WTC11 (cell line): ENCODE results near the gene CAMK1G. TPM values are rescaled to one million over a fixed set of nuclear protein-coding genes. Genes with fewer than 3 reads are reported as not detected.

ENCODE experiments used
- ATAC-seq: fragments of 200-7000 bp; cut with Tn5 transposase; 2 replicates; pipeline ENCODE4 v1.10.0; 2021; ENCODE audit warnings: mild to moderate bottlenecking, moderate library complexity
- CTCF ChIA-PET: fragments of 300-600 bp; sonication (Branson Sonifier 250); formaldehyde crosslinking; loops from one replicate; lab custom pipeline; 2021; ENCODE audit warnings: antibody characterized with exemption; lab: Charles Lee
- POLR2A ChIA-PET: fragments of 350-600 bp; sonication (Branson Sonifier 250); formaldehyde crosslinking; loops from one replicate; lab custom pipeline; 2021; ENCODE audit warnings: antibody characterized with exemption; lab: Charles Lee
- DNase-seq: peaks from one replicate; pipeline ENCODE4 v3.0.0; 2021; ENCODE audit warnings: low spot score
- H3K27ac Mint-ChIP-seq: 2 replicates; pipeline ENCODE4 v1.8.0; 2021; ENCODE audit warnings: mixed read lengths
- H3K27me3 Mint-ChIP-seq: 2 replicates; pipeline ENCODE4 v1.8.0; 2021; ENCODE audit warnings: low read depth, mild to moderate bottlenecking, moderate library complexity, mixed read lengths
- H3K36me3 Mint-ChIP-seq: 2 replicates; pipeline ENCODE4 v1.8.0; 2021; ENCODE audit warnings: mixed read lengths
- H3K4me1 Mint-ChIP-seq: 2 replicates; pipeline ENCODE4 v1.8.0; 2022; ENCODE audit warnings: mixed read lengths
- H3K4me3 Mint-ChIP-seq: 2 replicates; pipeline ENCODE4 v1.8.0; 2021; ENCODE audit warnings: mild to moderate bottlenecking, moderate library complexity, mixed read lengths
- H3K9me3 Mint-ChIP-seq: 2 replicates; pipeline ENCODE4 v1.8.0; 2021; ENCODE audit warnings: mixed read lengths
- ESRRA ChIP-seq: sonication (generic); formaldehyde crosslinking; IDR thresholded peaks from 2 replicates; pipeline ENCODE4 v1.8.1; 2022; ENCODE audit warnings: mild to moderate bottlenecking, missing genetic modification reagents, borderline replicate concordance
- ETV6 ChIP-seq: sonication (generic); formaldehyde crosslinking; IDR thresholded peaks from 2 replicates; pipeline ENCODE4 v1.8.1; 2022; ENCODE audit warnings: mild to moderate bottlenecking, missing genetic modification reagents
- FOXJ3 ChIP-seq: sonication (generic); formaldehyde crosslinking; IDR thresholded peaks from 2 replicates; pipeline ENCODE4 v1.9.0; 2021; ENCODE audit warnings: missing genetic modification reagents, mild to moderate bottlenecking, borderline replicate concordance
- GABPB1 ChIP-seq: sonication (generic); formaldehyde crosslinking; IDR thresholded peaks from 2 replicates; pipeline ENCODE4 v1.8.1; 2023; ENCODE audit warnings: mild to moderate bottlenecking, missing genetic modification reagents
- GRHL2 ChIP-seq: fragments of 250-450 bp; sonication (Bioruptor Pico); IDR thresholded peaks from 2 replicates; pipeline ENCODE4 v1.8.0; 2022; ENCODE audit warnings: mild to moderate bottlenecking, moderate library complexity; ENCODE audit not compliant: insufficient replicate concordance, severe bottlenecking
- HMGA2 ChIP-seq: fragments of 250-450 bp; sonication (Bioruptor Pico); IDR thresholded peaks from 2 replicates; pipeline ENCODE4 v1.4.0; 2021; ENCODE audit warnings: mild to moderate bottlenecking, moderate library complexity
- JAZF1 ChIP-seq: fragments of 250-450 bp; sonication (Bioruptor Pico); IDR thresholded peaks from 2 replicates; pipeline ENCODE4 v1.9.0; 2021; ENCODE audit warnings: moderate library complexity, mild to moderate bottlenecking, inconsistent platforms
- KAT7 ChIP-seq: sonication (generic); formaldehyde crosslinking; IDR thresholded peaks from 2 replicates; pipeline ENCODE4 v1.8.1; 2023; ENCODE audit warnings: missing genetic modification reagents, mild to moderate bottlenecking, borderline replicate concordance
- OVOL2 ChIP-seq: fragments of 250-450 bp; sonication (Bioruptor Pico); IDR thresholded peaks from 2 replicates; pipeline ENCODE4 v1.9.0; 2021; ENCODE audit warnings: mild to moderate bottlenecking, borderline replicate concordance
- PRDM15 ChIP-seq: sonication (generic); formaldehyde crosslinking; IDR thresholded peaks from 2 replicates; pipeline ENCODE4 v1.8.0; 2022; ENCODE audit warnings: missing genetic modification reagents
- SMAD4 ChIP-seq: sonication (generic); formaldehyde crosslinking; IDR thresholded peaks from 2 replicates; pipeline ENCODE4 v1.8.0; 2022; ENCODE audit warnings: mild to moderate bottlenecking, missing genetic modification reagents
- TP53 ChIP-seq: sonication (generic); formaldehyde crosslinking; IDR thresholded peaks from 2 replicates; pipeline ENCODE4 v1.8.1; 2023; ENCODE audit warnings: mild to moderate bottlenecking, missing genetic modification reagents
- ZNF263 ChIP-seq: sonication (generic); formaldehyde crosslinking; IDR thresholded peaks from 2 replicates; pipeline ENCODE4 v1.8.1; 2022; ENCODE audit warnings: low read depth, mild to moderate bottlenecking, moderate library complexity, missing genetic modification reagents
- ZNF416 ChIP-seq: fragments of 250-450 bp; sonication (Bioruptor Pico); IDR thresholded peaks from 2 replicates; pipeline ENCODE4 v1.9.0; 2021; ENCODE audit warnings: mild to moderate bottlenecking, inconsistent platforms
- total RNA-seq: library from RNA; stranded (reverse); gene quantifications from 3 replicates; pipeline ENCODE4 v1.2.3, GENCODE V29; 2021
- TF ChIP-seq, protein P1 (sequence below): sonication (generic); formaldehyde crosslinking; IDR thresholded peaks from 2 replicates; pipeline ENCODE4 v1.8.1; 2023; ENCODE audit warnings: mild to moderate bottlenecking, missing genetic modification reagents, borderline replicate concordance
- TF ChIP-seq, protein P2 (sequence below): sonication (generic); formaldehyde crosslinking; IDR thresholded peaks from 2 replicates; pipeline ENCODE4 v1.8.1; 2022; ENCODE audit warnings: low read depth, mild to moderate bottlenecking, moderate library complexity, missing genetic modification reagents, borderline replicate concordance
- TF ChIP-seq, protein P3 (sequence below): sonication (generic); formaldehyde crosslinking; IDR thresholded peaks from 2 replicates; pipeline ENCODE4 v1.8.1; 2022; ENCODE audit warnings: missing genetic modification reagents, borderline replicate concordance
- TF ChIP-seq, protein P4 (sequence below): sonication (generic); formaldehyde crosslinking; IDR thresholded peaks from 2 replicates; pipeline ENCODE4 v1.8.1; 2022; ENCODE audit warnings: mild to moderate bottlenecking, moderate library complexity, missing genetic modification reagents

Gene CAMK1G
- total RNA-seq, 1 experiment from 2014 or later, result 0.28 TPM

DNA sequence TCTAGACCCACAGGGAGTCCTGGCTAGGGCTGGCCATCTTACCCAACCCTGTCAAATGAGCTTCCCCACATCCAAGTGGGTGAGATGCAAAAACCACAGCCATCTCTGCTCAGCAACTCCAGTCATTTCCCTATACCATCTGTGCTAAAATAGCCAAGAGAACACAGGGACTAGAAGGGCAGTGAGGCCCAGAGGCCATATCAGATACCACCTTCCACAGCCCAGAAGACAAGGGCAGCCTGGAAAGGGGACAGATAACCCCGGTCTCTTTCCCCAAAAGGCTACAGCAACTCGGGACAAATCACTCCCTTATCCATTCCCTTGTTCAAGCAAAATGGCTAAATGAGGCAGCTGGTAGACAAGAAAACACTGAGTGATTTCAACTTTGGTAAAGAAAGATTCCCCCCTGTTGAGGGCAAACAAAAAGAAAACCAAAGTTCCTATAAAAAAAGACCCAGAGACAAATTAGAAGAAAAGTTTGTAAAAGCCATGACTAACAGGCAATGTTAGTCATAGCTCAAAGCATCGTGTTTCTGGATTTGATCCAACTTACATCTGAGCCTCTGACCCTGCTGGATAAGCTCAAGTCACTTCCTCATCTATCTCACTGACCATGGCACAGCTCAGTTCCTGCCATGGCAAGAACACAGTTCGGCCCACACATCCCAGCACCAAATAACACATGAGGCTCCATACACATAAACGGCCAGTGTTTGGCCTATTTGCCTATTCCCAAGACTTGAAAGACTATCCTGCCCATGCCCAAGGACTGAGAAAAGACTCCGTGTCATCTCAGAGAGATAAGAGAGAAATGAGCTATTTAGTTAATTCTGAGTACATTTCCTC, 65.6 kb downstream of the CAMK1G start:
- ATAC-seq (no peak), DNase-seq (no peak)
- POLR2A ChIA-PET, result no interaction called here
- Mint-ChIP-seq H3K4me3 (no peak overlapping the region), H3K27me3 (peaks cover 2% of the 10 kb centered on the region; the same call in 1 of the 2 replicates), H3K9me3 (no peaks in the 10 kb centered on the region), H3K27ac (no peak overlapping the region), H3K4me1 (peaks cover 29% of the 10 kb centered on the region), H3K36me3 (no peaks in the 10 kb centered on the region)
- CTCF ChIA-PET, result interaction anchor here (0.9 kb wide), 1 partner anchor 80 kb away, joined by 4 read pairs; no protein-coding TSS in a partner anchor
- TF ChIP-seq HMGA2 (no peak), ESRRA (CRISPR knock-in tag) (no peak), FOXJ3 (CRISPR knock-in tag) (no peak), OVOL2 (CRISPR knock-in tag) (no peak), TP53 (CRISPR knock-in tag) (no peak), JAZF1 (CRISPR knock-in tag) (no peak), PRDM15 (no peak), ZNF263 (CRISPR knock-in tag) (no peak), KAT7 (CRISPR knock-in tag) (no peak), GABPB1 (no peak), SMAD4 (no peak), ETV6 (CRISPR knock-in tag) (no peak), GRHL2 (CRISPR knock-in tag) (no peak), ZNF416 (CRISPR knock-in tag) (no peak)
- TF ChIP-seq, protein P1, sequence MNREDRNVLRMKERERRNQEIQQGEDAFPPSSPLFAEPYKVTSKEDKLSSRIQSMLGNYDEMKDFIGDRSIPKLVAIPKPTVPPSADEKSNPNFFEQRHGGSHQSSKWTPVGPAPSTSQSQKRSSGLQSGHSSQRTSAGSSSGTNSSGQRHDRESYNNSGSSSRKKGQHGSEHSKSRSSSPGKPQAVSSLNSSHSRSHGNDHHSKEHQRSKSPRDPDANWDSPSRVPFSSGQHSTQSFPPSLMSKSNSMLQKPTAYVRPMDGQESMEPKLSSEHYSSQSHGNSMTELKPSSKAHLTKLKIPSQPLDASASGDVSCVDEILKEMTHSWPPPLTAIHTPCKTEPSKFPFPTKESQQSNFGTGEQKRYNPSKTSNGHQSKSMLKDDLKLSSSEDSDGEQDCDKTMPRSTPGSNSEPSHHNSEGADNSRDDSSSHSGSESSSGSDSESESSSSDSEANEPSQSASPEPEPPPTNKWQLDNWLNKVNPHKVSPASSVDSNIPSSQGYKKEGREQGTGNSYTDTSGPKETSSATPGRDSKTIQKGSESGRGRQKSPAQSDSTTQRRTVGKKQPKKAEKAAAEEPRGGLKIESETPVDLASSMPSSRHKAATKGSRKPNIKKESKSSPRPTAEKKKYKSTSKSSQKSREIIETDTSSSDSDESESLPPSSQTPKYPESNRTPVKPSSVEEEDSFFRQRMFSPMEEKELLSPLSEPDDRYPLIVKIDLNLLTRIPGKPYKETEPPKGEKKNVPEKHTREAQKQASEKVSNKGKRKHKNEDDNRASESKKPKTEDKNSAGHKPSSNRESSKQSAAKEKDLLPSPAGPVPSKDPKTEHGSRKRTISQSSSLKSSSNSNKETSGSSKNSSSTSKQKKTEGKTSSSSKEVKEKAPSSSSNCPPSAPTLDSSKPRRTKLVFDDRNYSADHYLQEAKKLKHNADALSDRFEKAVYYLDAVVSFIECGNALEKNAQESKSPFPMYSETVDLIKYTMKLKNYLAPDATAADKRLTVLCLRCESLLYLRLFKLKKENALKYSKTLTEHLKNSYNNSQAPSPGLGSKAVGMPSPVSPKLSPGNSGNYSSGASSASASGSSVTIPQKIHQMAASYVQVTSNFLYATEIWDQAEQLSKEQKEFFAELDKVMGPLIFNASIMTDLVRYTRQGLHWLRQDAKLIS (CRISPR knock-in tag), result no peak
- TF ChIP-seq, protein P2, sequence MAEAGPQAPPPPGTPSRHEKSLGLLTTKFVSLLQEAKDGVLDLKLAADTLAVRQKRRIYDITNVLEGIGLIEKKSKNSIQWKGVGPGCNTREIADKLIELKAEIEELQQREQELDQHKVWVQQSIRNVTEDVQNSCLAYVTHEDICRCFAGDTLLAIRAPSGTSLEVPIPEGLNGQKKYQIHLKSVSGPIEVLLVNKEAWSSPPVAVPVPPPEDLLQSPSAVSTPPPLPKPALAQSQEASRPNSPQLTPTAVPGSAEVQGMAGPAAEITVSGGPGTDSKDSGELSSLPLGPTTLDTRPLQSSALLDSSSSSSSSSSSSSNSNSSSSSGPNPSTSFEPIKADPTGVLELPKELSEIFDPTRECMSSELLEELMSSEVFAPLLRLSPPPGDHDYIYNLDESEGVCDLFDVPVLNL (CRISPR knock-in tag), result no peak
- TF ChIP-seq, protein P3, sequence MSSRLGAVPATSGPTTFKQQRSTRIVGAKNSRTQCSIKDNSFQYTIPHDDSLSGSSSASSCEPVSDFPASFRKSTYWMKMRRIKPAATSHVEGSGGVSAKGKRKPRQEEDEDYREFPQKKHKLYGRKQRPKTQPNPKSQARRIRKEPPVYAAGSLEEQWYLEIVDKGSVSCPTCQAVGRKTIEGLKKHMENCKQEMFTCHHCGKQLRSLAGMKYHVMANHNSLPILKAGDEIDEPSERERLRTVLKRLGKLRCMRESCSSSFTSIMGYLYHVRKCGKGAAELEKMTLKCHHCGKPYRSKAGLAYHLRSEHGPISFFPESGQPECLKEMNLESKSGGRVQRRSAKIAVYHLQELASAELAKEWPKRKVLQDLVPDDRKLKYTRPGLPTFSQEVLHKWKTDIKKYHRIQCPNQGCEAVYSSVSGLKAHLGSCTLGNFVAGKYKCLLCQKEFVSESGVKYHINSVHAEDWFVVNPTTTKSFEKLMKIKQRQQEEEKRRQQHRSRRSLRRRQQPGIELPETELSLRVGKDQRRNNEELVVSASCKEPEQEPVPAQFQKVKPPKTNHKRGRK, result no peak
- TF ChIP-seq, protein P4, sequence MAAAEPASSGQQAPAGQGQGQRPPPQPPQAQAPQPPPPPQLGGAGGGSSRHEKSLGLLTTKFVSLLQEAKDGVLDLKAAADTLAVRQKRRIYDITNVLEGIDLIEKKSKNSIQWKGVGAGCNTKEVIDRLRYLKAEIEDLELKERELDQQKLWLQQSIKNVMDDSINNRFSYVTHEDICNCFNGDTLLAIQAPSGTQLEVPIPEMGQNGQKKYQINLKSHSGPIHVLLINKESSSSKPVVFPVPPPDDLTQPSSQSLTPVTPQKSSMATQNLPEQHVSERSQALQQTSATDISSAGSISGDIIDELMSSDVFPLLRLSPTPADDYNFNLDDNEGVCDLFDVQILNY (CRISPR knock-in tag), result no peak
